Astrocyte (in vitro differentiated cells and primary cell): ENCODE results near the gene CYTH3. TPM values are rescaled to one million over a fixed set of nuclear protein-coding genes. Genes with fewer than 3 reads are reported as not detected.

Experiments
- DNase-seq: peaks from one replicate; pipeline ENCODE4 v3.0.0-alpha.2; 2010; ENCODE audit warnings: low read depth
- FAIRE-seq: peaks from 2 replicates; lab custom pipeline; 2011; peaks lifted over from hg19 to GRCh38; lab: Jason Lieb, UNC
- H2AFZ ChIP-seq: 2 replicates; pipeline ENCODE4 v1.6.0; 2012; ENCODE audit warnings: low read depth, low read length, inconsistent platforms
- H3K27ac ChIP-seq: 2 replicates; pipeline ENCODE4 v1.5.1; 2011; ENCODE audit warnings: low read depth, low read length, inconsistent platforms
- H3K27me3 ChIP-seq: 2 replicates; pipeline ENCODE4 v1.6.0; 2011; ENCODE audit warnings: low read length, inconsistent platforms; ENCODE audit not compliant: insufficient read depth
- H3K36me3 ChIP-seq: 2 replicates; pipeline ENCODE4 v1.5.1; 2011; ENCODE audit warnings: low read length, inconsistent platforms; ENCODE audit not compliant: insufficient read depth
- H3K4me1 ChIP-seq: 2 replicates; pipeline ENCODE4 v1.5.1; 2011; ENCODE audit warnings: low read length, inconsistent platforms; ENCODE audit not compliant: insufficient read depth
- H3K4me2 ChIP-seq: 2 replicates; pipeline ENCODE4 v1.6.0; 2012; ENCODE audit warnings: low read length, inconsistent platforms
- H3K4me3 ChIP-seq: 2 replicates; pipeline ENCODE4 v1.5.1; 2011; ENCODE audit warnings: low read depth, mild to moderate bottlenecking, low read length, inconsistent platforms; ENCODE audit not compliant: insufficient read depth
- H3K79me2 ChIP-seq: 2 replicates; pipeline ENCODE4 v1.6.0; 2012; ENCODE audit warnings: mild to moderate bottlenecking, low read length, inconsistent platforms; ENCODE audit not compliant: insufficient read depth
- H3K9ac ChIP-seq: 2 replicates; pipeline ENCODE4 v1.6.0; 2012; ENCODE audit warnings: mild to moderate bottlenecking, low read length, inconsistent platforms
- H3K9me3 ChIP-seq: 2 replicates; pipeline ENCODE4 v1.5.1; 2012; ENCODE audit warnings: low read depth, mild to moderate bottlenecking, low read length, inconsistent platforms; ENCODE audit not compliant: insufficient read depth
- H4K20me1 ChIP-seq: 2 replicates; pipeline ENCODE4 v1.6.0; 2012; ENCODE audit warnings: low read length, inconsistent platforms; ENCODE audit not compliant: insufficient read depth
- H3K27ac Mint-ChIP-seq: one replicate; pipeline ENCODE4 v1.8.0; 2021; ENCODE audit warnings: mild to moderate bottlenecking, mixed read lengths; ENCODE audit not compliant: unreplicated experiment
- H3K27me3 Mint-ChIP-seq: one replicate; pipeline ENCODE4 v1.8.0; 2021; ENCODE audit warnings: low read depth, mixed read lengths; ENCODE audit not compliant: unreplicated experiment
- H3K36me3 Mint-ChIP-seq: one replicate; pipeline ENCODE4 v1.8.0; 2021; ENCODE audit warnings: low read depth, mixed read lengths; ENCODE audit not compliant: unreplicated experiment
- H3K4me1 Mint-ChIP-seq: one replicate; pipeline ENCODE4 v1.8.0; 2021; ENCODE audit warnings: low read depth, mixed read lengths; ENCODE audit not compliant: unreplicated experiment
- H3K4me3 Mint-ChIP-seq: one replicate; pipeline ENCODE4 v1.8.0; 2021; ENCODE audit warnings: mild to moderate bottlenecking, moderate library complexity, mixed read lengths; ENCODE audit not compliant: unreplicated experiment
- H3K9me3 Mint-ChIP-seq: one replicate; pipeline ENCODE4 v1.8.0; 2021; ENCODE audit warnings: mild to moderate bottlenecking, mixed read lengths; ENCODE audit not compliant: unreplicated experiment
- EZH2 ChIP-seq: IDR thresholded peaks from 2 replicates; pipeline ENCODE4 v1.6.1; 2012; ENCODE audit warnings: mild to moderate bottlenecking, low read length, inconsistent platforms; ENCODE audit not compliant: insufficient read depth
- total RNA-seq: library from RNA; stranded (reverse); gene quantifications from 2 replicates; pipeline ENCODE4 v1.2.1, GENCODE V29; 2021
- TF ChIP-seq, protein P1 (sequence below): IDR thresholded peaks from 2 replicates; pipeline ENCODE4 v1.5.1; 2011; ENCODE audit warnings: low read depth, mild to moderate bottlenecking, inconsistent platforms, low read length, moderate library complexity; ENCODE audit not compliant: insufficient read depth

The CYTH3 gene
- total RNA-seq, 1 donor from 2014 or later = 29.3 TPM

DNA sequence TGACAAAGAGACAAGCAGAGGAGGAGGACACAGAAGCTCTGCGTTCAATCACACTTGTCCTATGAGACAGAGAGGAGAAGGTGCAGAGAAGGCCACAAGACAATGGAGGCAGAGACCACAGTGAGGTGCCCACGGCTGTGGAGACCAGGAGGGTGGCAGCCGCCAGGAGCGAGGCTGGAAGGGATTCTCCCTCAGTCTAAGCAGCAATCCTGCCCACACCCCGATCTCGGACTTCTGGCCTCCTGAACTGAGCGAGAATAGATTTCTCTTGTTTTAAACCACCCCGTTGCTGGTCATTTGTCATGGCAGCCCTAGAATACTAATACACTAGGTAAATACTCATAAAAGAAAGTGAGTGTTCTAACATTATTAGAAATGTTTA lies 92.1 kb downstream of the CYTH3 start:
- peaks cover 19% of the 10 kb centered on the region for H3K36me3 Mint-ChIP-seq
- Histone ChIP-seq H3K27me3 (no peaks in the 10 kb centered on the region), H3K9me3 (no peaks in the 10 kb centered on the region), H3K4me3 (no peak overlapping the region), H2AFZ (no peak overlapping the region), H3K79me2 (no peaks in the 10 kb centered on the region), H3K4me2 (no peak overlapping the region), H3K9ac (no peak overlapping the region), H3K4me1 (peaks cover 4% of the 10 kb centered on the region), H3K27ac (no peak overlapping the region), H4K20me1 (peaks cover 14% of the 10 kb centered on the region), H3K36me3 (peaks cover 7% of the 10 kb centered on the region)
- DNase-seq (no peak), FAIRE-seq (no peak)
- TF ChIP-seq, protein P1, sequence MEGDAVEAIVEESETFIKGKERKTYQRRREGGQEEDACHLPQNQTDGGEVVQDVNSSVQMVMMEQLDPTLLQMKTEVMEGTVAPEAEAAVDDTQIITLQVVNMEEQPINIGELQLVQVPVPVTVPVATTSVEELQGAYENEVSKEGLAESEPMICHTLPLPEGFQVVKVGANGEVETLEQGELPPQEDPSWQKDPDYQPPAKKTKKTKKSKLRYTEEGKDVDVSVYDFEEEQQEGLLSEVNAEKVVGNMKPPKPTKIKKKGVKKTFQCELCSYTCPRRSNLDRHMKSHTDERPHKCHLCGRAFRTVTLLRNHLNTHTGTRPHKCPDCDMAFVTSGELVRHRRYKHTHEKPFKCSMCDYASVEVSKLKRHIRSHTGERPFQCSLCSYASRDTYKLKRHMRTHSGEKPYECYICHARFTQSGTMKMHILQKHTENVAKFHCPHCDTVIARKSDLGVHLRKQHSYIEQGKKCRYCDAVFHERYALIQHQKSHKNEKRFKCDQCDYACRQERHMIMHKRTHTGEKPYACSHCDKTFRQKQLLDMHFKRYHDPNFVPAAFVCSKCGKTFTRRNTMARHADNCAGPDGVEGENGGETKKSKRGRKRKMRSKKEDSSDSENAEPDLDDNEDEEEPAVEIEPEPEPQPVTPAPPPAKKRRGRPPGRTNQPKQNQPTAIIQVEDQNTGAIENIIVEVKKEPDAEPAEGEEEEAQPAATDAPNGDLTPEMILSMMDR = no peak
- TF ChIP-seq EZH2 = no peak
- peaks cover 4% of the 10 kb centered on the region for H3K4me1 Mint-ChIP-seq
- no peaks in the 10 kb centered on the region for H3K9me3 Mint-ChIP-seq
- no peaks in the 10 kb centered on the region for H3K27me3 Mint-ChIP-seq
- no peak overlapping the region for H3K27ac Mint-ChIP-seq
- no peak overlapping the region for H3K4me3 Mint-ChIP-seq

DNA sequence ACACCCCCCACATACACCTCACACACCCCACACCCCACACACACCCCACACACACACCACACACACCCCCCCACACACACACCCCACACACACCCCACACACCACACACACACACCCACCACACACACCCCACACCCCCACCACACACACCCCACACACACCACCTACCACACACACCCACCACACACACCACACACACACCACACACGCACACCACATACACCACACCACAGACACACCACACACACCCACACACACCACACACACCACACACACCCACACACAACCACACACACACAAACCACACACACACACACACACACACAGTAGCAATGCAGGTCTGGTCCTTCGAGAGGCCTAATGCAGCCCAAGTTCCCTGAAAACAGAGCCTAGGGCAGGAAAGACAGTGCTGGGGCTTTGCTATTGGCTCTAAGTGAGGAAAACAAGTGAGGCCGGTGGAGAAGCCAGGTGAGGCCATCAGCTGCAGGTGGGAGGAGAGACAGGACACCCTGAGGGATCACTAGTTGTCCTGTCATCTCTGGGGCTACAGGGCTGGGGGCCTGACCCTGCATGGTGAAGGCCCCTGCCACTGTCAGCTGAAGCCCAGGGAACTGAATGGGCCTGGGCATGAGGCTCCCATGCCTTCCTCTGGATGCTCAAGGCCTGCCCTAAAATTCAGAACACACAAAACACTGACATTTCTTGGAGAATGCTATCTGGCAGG lies 92.6 kb downstream of the CYTH3 start:
- H3K79me2 ChIP-seq = no peaks in the 10 kb centered on the region
- no peak overlapping the region for H3K9ac ChIP-seq
- Mint-ChIP-seq H3K27ac (no peak overlapping the region), H3K4me3 (no peak overlapping the region), H3K9me3 (no peaks in the 10 kb centered on the region), H3K27me3 (no peaks in the 10 kb centered on the region), H3K4me1 (peaks cover 4% of the 10 kb centered on the region), H3K36me3 (peaks cover 17% of the 10 kb centered on the region)
- peaks cover 7% of the 10 kb centered on the region for H3K36me3 ChIP-seq
- no peak overlapping the region for H3K4me2 ChIP-seq
- H3K4me1 ChIP-seq = peaks cover 4% of the 10 kb centered on the region
- H3K9me3 ChIP-seq = no peaks in the 10 kb centered on the region
- FAIRE-seq = no peak
- no peak for DNase-seq
- H3K27me3 ChIP-seq = no peaks in the 10 kb centered on the region
- TF ChIP-seq EZH2 = no peak
- TF ChIP-seq, protein P1 = no peak
- peaks cover 14% of the 10 kb centered on the region for H4K20me1 ChIP-seq
- no peak overlapping the region for H3K27ac ChIP-seq
- no peak overlapping the region for H3K4me3 ChIP-seq
- H2AFZ ChIP-seq = no peak overlapping the region
